ENCODE results near the gene RAC3.

DNA sequence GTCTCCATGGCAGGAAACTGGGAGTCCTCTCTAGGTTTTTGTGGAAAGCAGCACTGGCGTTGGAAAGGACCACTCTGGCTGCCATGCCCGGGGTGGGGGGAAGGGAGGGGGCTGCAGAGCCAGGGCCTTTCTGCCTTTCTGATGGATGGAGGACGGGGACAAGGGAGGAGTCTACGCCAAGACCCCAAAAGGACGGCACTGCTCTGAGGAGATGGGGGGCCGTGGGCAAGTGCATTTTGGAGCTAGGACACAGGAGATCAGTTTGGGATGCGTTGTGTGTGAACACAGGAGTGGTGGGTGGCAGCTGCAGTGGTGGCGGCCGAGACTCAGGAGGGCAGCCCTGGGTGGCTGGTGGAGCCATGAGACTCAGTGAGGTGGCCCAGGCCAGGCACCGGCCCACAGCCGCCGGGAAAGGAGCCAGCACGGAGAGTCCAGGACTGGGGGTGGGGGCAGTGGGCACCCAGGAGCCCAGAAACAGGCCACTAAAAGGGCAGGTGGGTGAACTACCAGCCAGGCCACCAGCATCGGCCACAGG is 10.8 kb upstream of the RAC3 start:
- TF ChIP-seq, protein P1, sequence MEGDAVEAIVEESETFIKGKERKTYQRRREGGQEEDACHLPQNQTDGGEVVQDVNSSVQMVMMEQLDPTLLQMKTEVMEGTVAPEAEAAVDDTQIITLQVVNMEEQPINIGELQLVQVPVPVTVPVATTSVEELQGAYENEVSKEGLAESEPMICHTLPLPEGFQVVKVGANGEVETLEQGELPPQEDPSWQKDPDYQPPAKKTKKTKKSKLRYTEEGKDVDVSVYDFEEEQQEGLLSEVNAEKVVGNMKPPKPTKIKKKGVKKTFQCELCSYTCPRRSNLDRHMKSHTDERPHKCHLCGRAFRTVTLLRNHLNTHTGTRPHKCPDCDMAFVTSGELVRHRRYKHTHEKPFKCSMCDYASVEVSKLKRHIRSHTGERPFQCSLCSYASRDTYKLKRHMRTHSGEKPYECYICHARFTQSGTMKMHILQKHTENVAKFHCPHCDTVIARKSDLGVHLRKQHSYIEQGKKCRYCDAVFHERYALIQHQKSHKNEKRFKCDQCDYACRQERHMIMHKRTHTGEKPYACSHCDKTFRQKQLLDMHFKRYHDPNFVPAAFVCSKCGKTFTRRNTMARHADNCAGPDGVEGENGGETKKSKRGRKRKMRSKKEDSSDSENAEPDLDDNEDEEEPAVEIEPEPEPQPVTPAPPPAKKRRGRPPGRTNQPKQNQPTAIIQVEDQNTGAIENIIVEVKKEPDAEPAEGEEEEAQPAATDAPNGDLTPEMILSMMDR (IDR thresholded peaks at IDR 0.05 in 8 of 11, conservative IDR thresholded peaks at IDR 0.05 in 3 of 11): no peak
- no peak for TF ChIP-seq POLR2A (IDR thresholded peaks at IDR 0.05)
- peak in 1 of 3 donors; percentile 1 for TF ChIP-seq POLR2AphosphoS5 (IDR thresholded peaks at IDR 0.05)
